Common myeloid progenitor, CD34-positive (primary cell): Measurements from ENCODE around the gene RNASEH2B.

ENCODE experiments used
- CTCF ChIA-PET: fragments of 350-600 bp; sonication (Branson Sonifier 250); formaldehyde crosslinking; loops from one replicate; lab custom pipeline; 2021; ENCODE audit warnings: antibody characterized with exemption; lab: Charles Lee
- POLR2A ChIA-PET: fragments of 350-600 bp; sonication (Branson Sonifier 250); formaldehyde crosslinking; loops from one replicate; lab custom pipeline; 2021; ENCODE audit warnings: antibody characterized with exemption; lab: Charles Lee
- DNase-seq, 3 donors: peaks; one replicate each; pipeline versions ENCODE4 v3.0.0 to v3.0.0-alpha.2; 2013
- H3K27ac ChIP-seq, 2 experiments: 1 replicate in 1 of 2; 2 replicates in 1 of 2; pipeline ENCODE4 v1.7.0; 2013; ENCODE audit warnings: inconsistent platforms in 2 of 2, low read length in 2 of 2, mild to moderate bottlenecking in 2 of 2, low read depth in 1 of 2, moderate library complexity in 1 of 2; ENCODE audit not compliant: severe bottlenecking in 2 of 2, insufficient read depth in 1 of 2, poor library complexity in 1 of 2
- H3K27me3 ChIP-seq, 5 experiments: replicated peaks in 2 of 5; 1 replicate in 3 of 5; 2 replicates in 2 of 5; pipeline versions ENCODE4 v1.6.1 to v1.7.0; 2013; ENCODE audit warnings: low read length in 4 of 5, mild to moderate bottlenecking in 2 of 5, moderate library complexity in 2 of 5, inconsistent platforms in 1 of 5; ENCODE audit not compliant: insufficient read depth in 5 of 5, control insufficient read depth in 4 of 5
- H3K36me3 ChIP-seq, 4 experiments: 1 replicate in 2 of 4; 2 replicates in 2 of 4; pipeline versions ENCODE4 v1.6.1 to v1.7.0; 2013; ENCODE audit warnings: low read length in 3 of 4, control low read depth in 1 of 4, mild to moderate bottlenecking in 1 of 4; ENCODE audit not compliant: control insufficient read depth in 4 of 4, insufficient read depth in 4 of 4
- H3K4me1 ChIP-seq, 4 experiments: 1 replicate in 3 of 4; 2 replicates in 1 of 4; pipeline versions ENCODE4 v1.6.1 to v1.7.1; 2013; ENCODE audit warnings: low read length in 3 of 4, mild to moderate bottlenecking in 3 of 4, control low read depth in 1 of 4, inconsistent platforms in 1 of 4, moderate library complexity in 1 of 4; ENCODE audit not compliant: control insufficient read depth in 4 of 4, insufficient read depth in 4 of 4; ENCODE audit errors: control extremely low read depth in 1 of 4
- H3K4me3 ChIP-seq, 7 experiments: 1 replicate in 4 of 7; 2 replicates in 3 of 7; pipeline versions ENCODE4 v1.5.1 to v1.7.0; 2013; ENCODE audit warnings: mild to moderate bottlenecking in 7 of 7, low read length in 6 of 7, moderate library complexity in 6 of 7, inconsistent platforms in 2 of 7, low read depth in 2 of 7, control low read depth in 1 of 7; ENCODE audit not compliant: insufficient read depth in 4 of 7, control insufficient read depth in 1 of 7; ENCODE audit errors: extremely low read depth in 1 of 7
- H3K9me3 ChIP-seq, 5 experiments: 1 replicate in 4 of 5; 2 replicates in 1 of 5; pipeline versions ENCODE4 v1.6.1 to v1.7.1; 2013; ENCODE audit warnings: low read length in 4 of 5, mild to moderate bottlenecking in 2 of 5, inconsistent platforms in 1 of 5, low read depth in 1 of 5, moderate library complexity in 1 of 5; ENCODE audit not compliant: control insufficient read depth in 4 of 5, insufficient read depth in 2 of 5; ENCODE audit errors: control extremely low read depth in 1 of 5
- WGBS: methylation state at CpG from one replicate; pipeline ENCODE4 v1.1.5; 2013; ENCODE audit not compliant: insufficient coverage; 5-methylcytosine and 5-hydroxymethylcytosine counted together

The RNASEH2B gene

DNA sequence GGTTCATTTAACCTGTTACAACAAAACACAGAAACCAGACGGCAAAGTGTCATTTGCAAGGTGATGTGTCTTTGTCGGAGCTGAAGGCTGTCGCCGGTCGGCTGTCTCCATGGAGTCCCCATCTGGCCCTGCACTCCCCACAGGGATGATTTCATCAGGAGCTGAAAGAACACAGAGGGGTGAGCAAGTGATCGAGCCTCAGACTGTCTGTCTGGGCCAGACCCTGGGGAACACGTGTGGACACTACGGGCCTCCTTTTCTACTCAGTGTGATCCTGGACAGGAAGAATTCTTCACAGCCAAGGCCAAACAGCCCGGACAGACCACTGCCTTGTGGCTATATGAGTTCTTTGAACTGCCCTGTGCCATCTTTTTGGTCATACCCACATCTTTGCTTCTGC is 85.1 kb downstream of the RNASEH2B start:
- H3K9me3 ChIP-seq, result no peaks in the 10 kb centered on the region
- 98% methylated on average over 7 of the region's 9 CpGs for WGBS
- H3K36me3 ChIP-seq, result no peaks in the 10 kb centered on the region
- POLR2A ChIA-PET, result interaction anchor here (0.6 kb wide), 1 partner anchor 62 kb away, joined by 3 read pairs; no protein-coding TSS in a partner anchor
- H3K27me3 ChIP-seq, result no peaks in the 10 kb centered on the region
- H3K4me3 ChIP-seq, result no peak overlapping the region
- CTCF ChIA-PET, result interaction anchor here (7.7 kb wide), 1 partner anchor 74 kb away, joined by 93 read pairs; no protein-coding TSS in a partner anchor
- H3K4me1 ChIP-seq, result peaks cover 4 to 43% (median 38%) of the 10 kb centered on the region in 4 experiments
- DNase-seq, result no peak
- H3K27ac ChIP-seq, result no peak overlapping the region

DNA sequence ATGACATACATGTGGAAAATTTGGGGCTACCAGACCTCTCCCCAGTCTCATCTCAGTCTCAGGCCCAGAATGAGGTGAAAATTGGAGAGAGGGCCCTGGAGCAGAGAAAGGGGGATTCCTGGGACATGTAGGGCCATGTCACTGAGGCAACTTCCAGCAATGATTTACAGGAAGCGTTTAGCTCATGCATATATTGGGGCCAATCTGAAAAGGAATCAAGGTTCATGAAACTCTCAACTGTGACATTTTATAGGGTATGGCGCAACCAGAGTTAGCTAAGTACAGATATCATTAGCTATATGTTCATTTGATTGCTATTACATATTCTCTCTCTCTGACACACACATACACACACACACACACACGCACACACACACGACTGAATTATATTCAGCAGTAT is 86.3 kb downstream of the RNASEH2B start:
- Histone ChIP-seq H3K27ac (no peak overlapping the region), H3K4me3 (no peak overlapping the region), H3K4me1 (peaks cover 4 to 31% (median 29%) of the 10 kb centered on the region in 4 experiments), H3K9me3 (no peaks in the 10 kb centered on the region), H3K36me3 (no peaks in the 10 kb centered on the region), H3K27me3 (no peaks in the 10 kb centered on the region)
- CTCF ChIA-PET, result interaction anchor here (1.8 kb wide), 1 partner anchor 11 kb away, joined by 7 read pairs; no protein-coding TSS in a partner anchor
- no peak for DNase-seq
- 100% methylated on average over 1 of the region's 4 CpGs for WGBS
- POLR2A ChIA-PET, result no interaction called here

DNA sequence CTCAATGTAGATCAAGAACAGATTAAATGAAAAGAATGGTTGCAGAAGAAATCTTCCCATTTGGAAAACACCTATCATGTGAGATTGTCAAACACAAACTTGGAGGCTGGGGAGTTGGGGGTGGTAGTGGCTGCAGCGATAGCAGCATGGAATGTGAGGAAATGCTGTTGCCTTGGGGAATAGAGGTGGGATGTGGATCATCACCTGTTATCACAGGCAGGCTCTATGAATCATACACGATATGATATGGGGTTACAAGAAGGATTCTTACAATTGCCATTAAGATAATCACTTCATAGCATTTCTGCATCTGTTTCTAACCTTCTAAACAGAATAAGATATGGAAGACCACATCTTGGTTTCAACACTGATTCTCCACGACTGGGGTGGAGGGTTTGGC is 88.7 kb downstream of the RNASEH2B start:
- no peak for DNase-seq
- H3K9me3 ChIP-seq, result no peaks in the 10 kb centered on the region
- no peak overlapping the region for H3K27ac ChIP-seq
- ChIA-PET CTCF (no interaction called here), POLR2A (no interaction called here)
- no peaks in the 10 kb centered on the region for H3K27me3 ChIP-seq
- peaks cover 0 to 7% (median 4%) of the 10 kb centered on the region in 4 experiments for H3K4me1 ChIP-seq
- no peaks in the 10 kb centered on the region for H3K36me3 ChIP-seq
- no peak overlapping the region for H3K4me3 ChIP-seq
- 86% methylated on average over 2 of the region's 3 CpGs for whole genome bisulfite sequencing

DNA sequence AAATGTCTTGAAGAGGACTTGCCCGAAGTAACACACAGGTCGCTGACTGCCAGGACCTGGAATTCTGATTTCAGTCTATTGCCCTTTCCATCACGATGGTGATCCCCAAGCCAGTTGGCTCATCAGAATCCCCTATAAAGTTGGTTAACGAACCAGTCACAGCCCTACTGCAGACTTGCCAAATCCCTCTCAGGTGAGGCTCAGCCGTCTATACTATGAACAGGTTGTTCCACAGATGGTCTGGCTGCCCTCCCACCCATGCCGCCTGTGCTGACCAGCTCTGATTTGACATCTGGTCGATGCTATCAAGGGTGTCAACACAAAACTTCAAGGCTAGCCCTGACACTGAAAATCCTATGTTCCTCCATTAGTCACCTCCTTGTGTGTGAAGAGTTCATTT is 90.0 kb downstream of the RNASEH2B start:
- 97% methylated on average over 7 of the region's 7 CpGs for WGBS
- no peaks in the 10 kb centered on the region for H3K27me3 ChIP-seq
- H3K4me1 ChIP-seq, result peaks cover 0 to 8% (median 0%) of the 10 kb centered on the region in 4 experiments
- no peaks in the 10 kb centered on the region for H3K9me3 ChIP-seq
- CTCF ChIA-PET, result interaction anchor here (1.0 to 1.3 kb wide), 3 partner anchors 32 to 132 kb away, joined by 3 to 4 read pairs (median 3); no protein-coding TSS in a partner anchor
- H3K27ac ChIP-seq, result no peak overlapping the region
- no peaks in the 10 kb centered on the region for H3K36me3 ChIP-seq
- no peak overlapping the region for H3K4me3 ChIP-seq
- POLR2A ChIA-PET, result no interaction called here
- DNase-seq, result no peak

DNA sequence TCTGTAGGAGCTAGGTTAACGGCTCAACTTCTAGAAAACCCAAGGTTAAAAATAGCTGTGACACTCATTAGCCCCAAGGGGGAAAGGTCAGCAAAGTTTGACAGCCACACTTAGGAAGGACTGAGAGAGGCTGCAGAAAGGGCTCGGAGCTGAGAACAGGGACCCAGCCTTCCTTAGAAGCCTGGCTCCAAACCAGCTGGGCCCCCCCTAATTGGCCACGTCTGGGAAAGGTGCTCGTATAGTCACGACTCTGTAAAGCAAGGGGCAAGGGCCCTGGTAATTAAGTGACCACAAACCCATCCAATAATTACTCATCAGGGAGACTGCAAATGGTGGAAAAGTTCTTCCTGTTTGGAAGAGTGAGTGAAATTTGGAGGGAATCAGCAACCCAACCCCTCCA is 90.5 kb downstream of the RNASEH2B start:
- Histone ChIP-seq H3K4me3 (no peak overlapping the region), H3K36me3 (no peaks in the 10 kb centered on the region), H3K9me3 (no peaks in the 10 kb centered on the region), H3K27ac (no peak overlapping the region), H3K27me3 (no peaks in the 10 kb centered on the region), H3K4me1 (peaks cover 0 to 9% (median 0%) of the 10 kb centered on the region in 4 experiments)
- CTCF ChIA-PET, result interaction anchor here (0.8 to 1.3 kb wide), 3 partner anchors 32 to 125 kb away, joined by 3 read pairs; no protein-coding TSS in a partner anchor
- POLR2A ChIA-PET, result no interaction called here
- no peak for DNase-seq
- 100% methylated on average over 2 of the region's 5 CpGs for WGBS

DNA sequence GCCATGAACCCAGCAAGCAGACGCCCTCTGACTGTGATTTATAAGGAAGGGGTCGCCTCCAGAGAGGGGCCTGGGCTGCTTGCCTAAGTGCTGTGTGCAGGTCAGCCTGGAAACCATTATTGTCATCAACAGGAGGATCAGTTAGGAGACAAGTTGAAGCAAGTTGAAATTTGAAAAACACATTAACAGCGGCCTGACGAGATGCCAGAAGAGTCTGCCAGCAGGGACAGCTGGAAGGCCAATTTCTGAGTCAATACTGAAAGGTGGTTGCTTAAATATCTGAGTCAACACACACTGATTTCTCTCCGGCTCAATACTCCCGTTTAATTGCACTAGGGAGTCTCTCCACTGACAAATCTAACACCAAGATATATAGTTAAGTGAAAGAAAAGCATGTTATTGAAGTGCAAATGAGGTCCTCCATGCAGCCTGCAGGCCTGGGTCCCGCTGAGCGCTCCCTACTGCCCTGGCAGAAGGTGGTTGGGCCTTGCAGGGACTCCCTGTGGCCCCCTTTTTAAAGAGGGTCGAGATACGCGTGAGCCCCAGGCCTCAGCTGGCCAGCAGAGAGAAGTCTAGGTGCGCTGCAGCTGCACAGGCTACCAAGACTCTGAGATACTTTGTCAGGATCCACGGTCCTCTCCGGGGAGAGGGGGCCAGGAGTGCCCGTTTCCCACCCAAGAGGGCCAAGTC is 91.1 kb downstream of the RNASEH2B start:
- no peaks in the 10 kb centered on the region for H3K9me3 ChIP-seq
- ChIA-PET POLR2A (no interaction called here), CTCF (interaction anchor here (0.8 to 1.3 kb wide), 4 partner anchors 11 to 124 kb away, joined by 3 read pairs; no protein-coding TSS in a partner anchor)
- peaks cover 0 to 9% (median 0%) of the 10 kb centered on the region in 4 experiments for H3K4me1 ChIP-seq
- over 99% methylated on average over 13 of the region's 15 CpGs for WGBS
- no peak overlapping the region for H3K4me3 ChIP-seq
- no peak overlapping the region for H3K27ac ChIP-seq
- no peaks in the 10 kb centered on the region for H3K36me3 ChIP-seq
- no peak for DNase-seq
- no peaks in the 10 kb centered on the region for H3K27me3 ChIP-seq

GRCh38 chr13:51001335-51001734 is 91.7 kb downstream of the RNASEH2B start:
- CTCF ChIA-PET, result interaction anchor here (1.0 kb wide), 1 partner anchor 12 kb away, joined by 3 read pairs; no protein-coding TSS in a partner anchor
- DNase-seq, result no peak
- H3K27ac ChIP-seq, result no peak overlapping the region

More at GRCh38 chr13:51001335-51001734, 91.7 kb downstream of the RNASEH2B start:
- Histone ChIP-seq H3K27me3 (no peaks in the 10 kb centered on the region), H3K9me3 (no peaks in the 10 kb centered on the region), H3K4me1 (peaks cover 0 to 9% (median 0%) of the 10 kb centered on the region in 4 experiments), H3K36me3 (no peaks in the 10 kb centered on the region), H3K4me3 (no peak overlapping the region)
- POLR2A ChIA-PET, result no interaction called here
- whole genome bisulfite sequencing, result 100% methylated on average over 8 of the region's 8 CpGs
